K562 (cell line): ENCODE results near the gene CRAMP1. TPM values are rescaled to one million over a fixed set of nuclear protein-coding genes. Genes with fewer than 3 reads are reported as not detected.

Experiments
- ATF1 ChIP-seq, 2 experiments: fragments of 450-650 bp in 1 of 2; IDR thresholded peaks; 2 replicates each; pipeline ENCODE4 v1.6.1; 2016; ENCODE audit warnings: missing compliant biosample characterization in 1 of 2, missing genetic modification characterization in 1 of 2
- BRF2 ChIP-seq: IDR thresholded peaks from 3 replicates; pipeline ENCODE4 v1.6.1; 2011; ENCODE audit warnings: borderline replicate concordance, mild to moderate bottlenecking; ENCODE audit not compliant: insufficient read length, insufficient read depth
- DPF2 ChIP-seq: fragments of 450-650 bp; IDR thresholded peaks from 2 replicates; pipeline ENCODE4 v1.6.1; 2016
- ESRRA ChIP-seq: fragments of 450-650 bp; IDR thresholded peaks from 2 replicates; pipeline ENCODE4 v1.6.1; 2014; ENCODE audit warnings: low read depth, mild to moderate bottlenecking, moderate library complexity, borderline replicate concordance
- GTF2E2 ChIP-seq: fragments of 200-800 bp; sonication (Bioruptor generic); IDR thresholded peaks from 2 replicates; pipeline ENCODE4 v1.6.1; 2016; ENCODE audit warnings: missing genetic modification characterization, missing compliant biosample characterization
- GTF2F1 ChIP-seq: IDR thresholded peaks from 2 replicates; pipeline ENCODE4 v1.6.1; 2011; ENCODE audit warnings: low read depth, low read length, improper control_type of control experiment
- HNRNPLL ChIP-seq: fragments of 200-400 bp; formaldehyde crosslinking; IDR thresholded peaks from 2 replicates; pipeline ENCODE4 v1.6.1; 2017; ENCODE audit warnings: low read length, low read depth, mild to moderate bottlenecking; ENCODE audit not compliant: poor library complexity, severe bottlenecking
- JUND ChIP-seq, 2 experiments: IDR thresholded peaks; 2 replicates in 1 of 2; 3 replicates in 1 of 2; pipeline ENCODE4 v1.6.1; 2011; ENCODE audit warnings: borderline replicate concordance in 2 of 2, low read depth in 2 of 2, low read length in 2 of 2, improper control_type of control experiment in 1 of 2, missing biosample characterization in 1 of 2, missing genetic modification characterization in 1 of 2, missing genetic modification reagents in 1 of 2
- KLF13 ChIP-seq: fragments of 450-650 bp; IDR thresholded peaks from 2 replicates; pipeline ENCODE4 v1.6.1; 2016; ENCODE audit warnings: missing genetic modification characterization, low read depth, mild to moderate bottlenecking, missing compliant biosample characterization, moderate library complexity, borderline replicate concordance
- MCM2 ChIP-seq: fragments of 450-650 bp; IDR thresholded peaks from 2 replicates; pipeline ENCODE4 v1.6.1; 2017; ENCODE audit warnings: low read depth, mild to moderate bottlenecking
- MTF1 ChIP-seq: fragments of 250-450 bp; sonication (Bioruptor Pico); IDR thresholded peaks from 2 replicates; pipeline ENCODE4 v1.9.0; 2021; ENCODE audit warnings: moderate library complexity, mild to moderate bottlenecking, inconsistent platforms, borderline replicate concordance
- NELFE ChIP-seq: IDR thresholded peaks from 2 replicates; pipeline ENCODE4 v1.6.1; 2011; ENCODE audit warnings: mild to moderate bottlenecking; ENCODE audit not compliant: insufficient read depth, insufficient read length
- PHF20 ChIP-seq: fragments of 450-650 bp; IDR thresholded peaks from 2 replicates; pipeline ENCODE4 v1.6.1; 2018; ENCODE audit not compliant: partially characterized antibody
- PKNOX1 ChIP-seq: fragments of 450-650 bp; IDR thresholded peaks from 2 replicates; pipeline ENCODE4 v1.6.1; 2016
- RBFOX2 ChIP-seq: fragments of 200-400 bp; formaldehyde crosslinking; IDR thresholded peaks from 2 replicates; pipeline ENCODE4 v1.6.1; 2017; ENCODE audit warnings: low read depth, mild to moderate bottlenecking, low read length, moderate library complexity
- SAFB ChIP-seq: fragments of 200-400 bp; formaldehyde crosslinking; IDR thresholded peaks from 2 replicates; pipeline ENCODE4 v1.6.1; 2017; ENCODE audit warnings: low read depth, low read length, borderline replicate concordance
- SMARCC2 ChIP-seq: fragments of 450-650 bp; IDR thresholded peaks from 2 replicates; pipeline ENCODE4 v1.6.1; 2017; ENCODE audit warnings: antibody characterized with exemption, moderate library complexity, mild to moderate bottlenecking, low read depth
- SP1 ChIP-seq: sonication (generic); formaldehyde crosslinking; IDR thresholded peaks from 2 replicates; pipeline ENCODE4 v1.8.1; 2022; ENCODE audit warnings: mild to moderate bottlenecking, missing genetic modification reagents
- SPI1 ChIP-seq: IDR thresholded peaks from 2 replicates; pipeline ENCODE4 v1.6.1; 2011; ENCODE audit warnings: low read depth, low read length, control low read depth, borderline replicate concordance
- THRB ChIP-seq: fragments of 450-650 bp; formaldehyde crosslinking; conservative IDR thresholded peaks from 2 replicates; pipeline ENCODE4 v1.4.0; 2022; ENCODE audit warnings: mild to moderate bottlenecking, missing genetic modification characterization
- ZBTB1 ChIP-seq: sonication (generic); formaldehyde crosslinking; IDR thresholded peaks from 2 replicates; pipeline ENCODE4 v1.8.1; 2023; ENCODE audit warnings: missing genetic modification reagents, low read depth, mild to moderate bottlenecking, borderline replicate concordance
- ZNF316 ChIP-seq: fragments of 450-650 bp; IDR thresholded peaks from 2 replicates; pipeline ENCODE4 v1.6.1; 2016
- ZNF507 ChIP-seq: conservative IDR thresholded peaks from 2 replicates; pipeline ENCODE4 v1.6.1; 2017; ENCODE audit warnings: missing genetic modification characterization, missing compliant biosample characterization
- ZNF561 ChIP-seq: fragments of 450-650 bp; formaldehyde crosslinking; conservative IDR thresholded peaks from 2 replicates; pipeline ENCODE4 v1.4.0; 2020; ENCODE audit warnings: mild to moderate bottlenecking, moderate library complexity
- ZNF830 ChIP-seq: fragments of 250-450 bp; sonication (Bioruptor Pico); IDR thresholded peaks from 2 replicates; pipeline ENCODE4 v1.5.0; 2021; ENCODE audit warnings: mild to moderate bottlenecking
- ZSCAN29 ChIP-seq: fragments of 450-650 bp; IDR thresholded peaks from 2 replicates; pipeline ENCODE4 v1.6.1; 2017
- polyA plus RNA-seq, 8 experiments: library from polyadenylated mRNA; depleted of rRNA in 4 of 8; stranded (reverse) in 5 of 8; unstranded in 3 of 8; fragments of >200 nt; fragmentation: Nextera tagmentation in 2 of 8; fragmentation: Illumina TruSeq in 1 of 8; extraction: Ambion mirVana in 2 of 8; extraction: Trizol in 1 of 8; gene quantifications; 2 replicates each; pipeline versions ENCODE4 v1.2.1 to v1.2.3, GENCODE V29; 2011 to 2014; ENCODE audit warnings: inconsistent platforms in 1 of 8, missing spikeins in 1 of 8
- total RNA-seq, 7 experiments: library from RNA; depleted of rRNA in 6 of 7; stranded (reverse); fragments of >200 nt in 6 of 7; fragmentation: Illumina TruSeq in 2 of 7; extraction: Trizol in 2 of 7; gene quantifications; 2 replicates each; pipeline versions ENCODE4 v1.2.1 to v1.2.3, GENCODE V29; 2011 to 2021; ENCODE audit warnings: low replicate concordance in 1 of 7

CRAMP1 gene
- total and polyA plus RNA-seq, 9 of the 15 experiments (the other 6 are each of a cell fraction or from before 2014, with no cell fraction given) = 0.52 to 20.8 (median 7.5) TPM

- TF ChIP-seq JUND (IDR thresholded peaks at IDR 0.05; ENCODE audit: borderline replicate concordance, low read depth, low read length) (peak; percentile 85), JUND (tag; IDR thresholded peaks at IDR 0.05; ENCODE audit: borderline replicate concordance, low read depth, low read length) (peak; percentile 62; the same call in 1 of the 3 replicates), SPI1 (no peak), SAFB (peak; percentile 65; the same call in 1 of the 2 replicates), MTF1 (CRISPR knock-in tag) (no peak), ZNF830 (CRISPR knock-in tag) (peak; percentile 83; the same call in 1 of the 2 replicates), HNRNPLL (peak; percentile 53), ZBTB1 (peak; percentile 72; the same call in 1 of the 2 replicates), ZNF316 (peak; percentile 15; the same call in 1 of the 2 replicates), KLF13 (peak; percentile 99; the same call in 1 of the 2 replicates), MCM2 (no peak), BRF2 (no peak), RBFOX2 (peak; percentile 93), SMARCC2 (peak; percentile 4; the same call in 1 of the 2 replicates), PHF20 (peak; percentile 80), PKNOX1 (peak; percentile 95), ZNF507 (tag) (no peak), SP1 (CRISPR knock-in tag) (peak; percentile 84; the same call in 1 of the 2 replicates), DPF2 (no peak; the same call in 1 of the 2 replicates), GTF2F1 (no peak), GTF2E2 (tag) (no peak), THRB (0 out of 2 replicates have a peak, but pooled peaks have one; percentile 29), ESRRA (peak; percentile 82), ZSCAN29 (no peak; the same call in 1 of the 2 replicates), ZNF561 (CRISPR knock-in tag) (no peak), ATF1 (CRISPR knock-in tag; IDR thresholded peaks at IDR 0.05) (peak; percentile 80), ATF1 (tag; IDR thresholded peaks at IDR 0.05) (peak; percentile 99), NELFE (no peak)
Measured at GRCh38 chr16:1705688-1706385, 93.7 kb downstream of the CRAMP1 start, which contains the start of gene MAPK8IP3 (continued).
